Stimulated activated CD8-positive, alpha-beta memory T cell treated with anti-CD3 and anti-CD28 coated beads, Interleukin-12 subunit alpha, Interleukin-12 subunit beta, amount 100 ng/mL, for 1 hour (primary cell): ENCODE measurements around the gene NIPAL4.

Experiments used
- DNase-seq: peaks from one replicate; pipeline ENCODE4 v3.0.0-alpha.2; 2020; ENCODE audit warnings: low read depth

The NIPAL4 gene

DNA sequence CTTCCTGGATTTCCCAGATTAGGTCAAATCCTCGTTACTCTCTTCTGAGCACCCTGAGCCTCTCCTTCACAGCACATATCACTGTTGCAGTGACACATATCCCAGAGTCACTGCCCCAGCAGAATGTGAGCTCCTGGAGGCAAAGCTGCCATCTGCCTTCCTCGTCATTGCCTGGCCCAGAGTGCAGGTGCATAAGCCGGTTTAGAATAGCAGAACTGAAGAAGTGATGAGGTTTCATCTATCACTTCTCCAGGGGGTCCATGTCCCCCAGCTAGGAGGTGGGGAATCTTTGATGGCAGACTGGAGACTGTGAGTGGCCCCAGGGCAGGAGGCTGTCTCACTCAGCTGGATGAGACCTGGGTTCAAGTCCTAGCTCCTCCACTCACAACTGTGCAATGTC is 25.8 kb downstream of the NIPAL4 start:
- DNase-seq: no peak

GRCh38 chr5:157486221-157486681 is 26.2 kb downstream of the NIPAL4 start:
- no peak for DNase-seq

- DNase-seq: no peak
Measured at GRCh38 chr5:157486861-157487260, 26.8 kb downstream of the NIPAL4 start.

GRCh38 chr5:157487358-157487757 is 27.3 kb downstream of the NIPAL4 start:
- DNase-seq: no peak

GRCh38 chr5:157491471-157491995 is 31.5 kb downstream of the NIPAL4 start:
- no peak for DNase-seq

DNA sequence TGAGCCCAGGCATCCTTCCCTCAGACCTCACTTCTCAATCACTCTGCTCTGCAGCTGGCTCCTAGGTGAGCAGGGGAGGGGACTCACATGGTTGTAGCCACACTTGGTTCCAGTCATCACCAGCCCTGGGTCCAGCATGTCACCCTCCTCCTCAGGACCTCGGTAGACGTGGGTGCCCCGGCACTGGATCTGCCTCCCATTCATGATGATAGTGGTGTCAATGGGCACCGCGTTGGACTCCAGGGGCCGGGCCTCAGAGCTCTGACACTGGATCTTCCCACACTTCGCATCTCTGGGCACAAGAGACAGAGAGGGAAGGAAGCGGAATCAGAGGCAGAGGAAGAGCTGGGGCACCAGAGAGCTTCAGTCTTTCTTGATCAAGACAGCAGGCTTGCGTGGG is 32.9 kb downstream of the NIPAL4 start:
- DNase-seq: no peak

GRCh38 chr5:157494178-157494832 is 34.3 kb downstream of the NIPAL4 start:
- DNase-seq: no peak

DNA sequence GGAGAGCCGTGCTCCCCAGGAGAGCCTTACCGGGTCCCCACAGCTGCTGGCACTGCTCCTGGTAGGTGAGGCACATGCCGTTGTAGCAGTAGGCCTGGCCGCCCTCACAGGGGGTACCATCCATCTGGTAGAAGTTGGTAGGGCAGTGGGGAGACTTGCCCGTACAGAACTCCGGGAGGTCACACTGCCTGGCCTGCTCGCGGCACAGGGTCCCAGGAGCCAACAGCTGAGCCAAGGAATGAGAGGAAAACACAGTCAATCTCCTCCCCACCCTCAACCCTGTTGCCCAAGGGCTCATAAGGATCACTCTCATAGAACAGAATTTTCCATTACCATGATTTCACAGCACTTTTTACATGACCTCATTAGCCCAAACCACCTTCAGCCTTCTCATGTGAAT is 36.9 kb downstream of the NIPAL4 start:
- no peak for DNase-seq

- DNase-seq: no peak
Measured at GRCh38 chr5:157497875-157498611, 38.0 kb downstream of the NIPAL4 start.

DNA sequence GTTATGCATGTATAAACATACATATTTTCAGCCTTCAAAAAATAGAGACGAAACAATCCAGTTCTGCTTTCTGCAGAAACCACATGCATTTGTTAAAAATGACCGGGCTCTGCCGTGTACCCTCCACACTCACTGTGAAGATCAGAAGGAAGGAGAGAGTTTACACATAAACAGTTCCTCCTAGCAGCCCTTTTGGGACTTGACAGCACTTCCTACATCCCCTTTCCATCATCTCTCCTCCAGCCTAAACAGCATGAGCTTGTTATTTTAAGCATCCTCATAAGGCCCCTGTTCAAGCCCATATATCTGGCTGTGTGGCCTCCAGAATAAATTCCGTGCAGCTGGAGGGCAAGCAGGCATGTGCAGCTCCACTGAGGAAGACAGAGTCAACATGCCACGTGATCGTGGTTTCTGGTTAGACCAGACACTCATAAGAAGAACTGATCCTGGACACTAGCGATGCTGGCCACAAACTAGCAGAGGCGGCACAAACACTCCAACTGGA is 42.2 kb downstream of the NIPAL4 start:
- no peak for DNase-seq

- DNase-seq: no peak
Measured at GRCh38 chr5:157504053-157504452, 44.0 kb downstream of the NIPAL4 start.

DNA sequence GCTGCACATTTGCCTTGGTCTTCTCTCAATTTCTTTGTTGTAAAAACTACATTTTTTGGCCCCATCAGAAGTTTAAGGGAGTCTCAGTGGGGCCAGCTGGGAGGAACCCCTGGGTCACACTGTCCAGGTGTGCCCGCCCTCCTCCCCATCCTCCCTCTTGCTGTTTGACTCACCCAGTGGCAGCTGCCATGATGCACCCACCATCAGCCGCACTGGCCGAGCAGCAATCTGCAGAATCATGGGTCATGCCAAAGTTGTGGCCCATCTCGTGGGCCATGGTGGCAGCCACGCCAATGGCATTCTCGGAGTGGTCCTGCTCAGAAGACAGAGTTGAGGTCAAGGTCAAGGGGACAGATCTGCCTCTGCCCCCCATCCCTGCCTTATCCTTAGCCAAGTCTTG is 45.5 kb downstream of the NIPAL4 start:
- DNase-seq: no peak

DNA sequence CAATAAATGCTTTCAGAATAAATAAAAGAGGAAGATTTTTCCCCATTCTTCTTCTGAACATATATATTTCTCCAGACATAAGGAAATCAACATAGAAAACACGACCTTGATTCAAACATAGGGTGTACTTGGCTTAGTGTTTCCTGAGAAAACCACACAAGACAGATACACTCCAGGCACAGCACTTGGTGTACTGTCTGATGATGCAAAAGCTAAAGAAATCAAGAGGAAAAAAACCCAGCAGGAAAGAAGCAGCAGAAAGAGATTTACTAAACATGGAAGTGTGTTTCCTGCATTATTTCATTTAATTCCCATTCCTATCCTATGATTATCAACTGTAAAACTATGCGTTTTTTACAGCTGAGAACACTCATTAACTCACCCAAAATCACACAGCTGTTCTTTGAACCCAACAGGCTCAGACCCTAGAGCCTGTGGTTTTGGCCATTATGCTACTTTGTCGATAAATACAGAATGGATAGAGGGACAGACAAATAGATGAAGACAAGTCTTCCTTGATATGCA is 46.1 kb downstream of the NIPAL4 start:
- no peak for DNase-seq

- DNase-seq: no peak
Measured at GRCh38 chr5:157506981-157507780, 47.2 kb downstream of the NIPAL4 start.

- DNase-seq: no peak
Measured at GRCh38 chr5:157509093-157509492, 49.1 kb downstream of the NIPAL4 start.

- DNase-seq: no peak
Measured at GRCh38 chr5:157509587-157509986, 49.6 kb downstream of the NIPAL4 start.

DNA sequence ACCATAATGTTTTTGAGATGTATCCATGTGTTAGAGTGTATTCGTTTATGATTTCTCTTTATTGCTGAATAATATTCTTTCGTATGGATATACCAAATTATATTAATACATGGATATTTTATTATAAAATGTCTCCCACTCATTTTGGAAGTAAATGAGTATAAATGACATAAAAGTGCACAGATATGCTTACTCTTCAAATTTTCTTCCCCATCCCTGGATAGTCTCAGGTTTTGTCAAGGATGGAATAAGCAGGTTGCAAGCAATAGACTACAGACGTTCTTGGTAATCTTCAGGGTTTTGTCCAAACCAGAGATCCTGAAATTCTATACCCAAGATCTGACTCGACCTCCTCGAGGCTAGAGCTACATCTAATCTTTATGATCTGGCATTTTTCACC is 50.7 kb downstream of the NIPAL4 start:
- DNase-seq: no peak

DNA sequence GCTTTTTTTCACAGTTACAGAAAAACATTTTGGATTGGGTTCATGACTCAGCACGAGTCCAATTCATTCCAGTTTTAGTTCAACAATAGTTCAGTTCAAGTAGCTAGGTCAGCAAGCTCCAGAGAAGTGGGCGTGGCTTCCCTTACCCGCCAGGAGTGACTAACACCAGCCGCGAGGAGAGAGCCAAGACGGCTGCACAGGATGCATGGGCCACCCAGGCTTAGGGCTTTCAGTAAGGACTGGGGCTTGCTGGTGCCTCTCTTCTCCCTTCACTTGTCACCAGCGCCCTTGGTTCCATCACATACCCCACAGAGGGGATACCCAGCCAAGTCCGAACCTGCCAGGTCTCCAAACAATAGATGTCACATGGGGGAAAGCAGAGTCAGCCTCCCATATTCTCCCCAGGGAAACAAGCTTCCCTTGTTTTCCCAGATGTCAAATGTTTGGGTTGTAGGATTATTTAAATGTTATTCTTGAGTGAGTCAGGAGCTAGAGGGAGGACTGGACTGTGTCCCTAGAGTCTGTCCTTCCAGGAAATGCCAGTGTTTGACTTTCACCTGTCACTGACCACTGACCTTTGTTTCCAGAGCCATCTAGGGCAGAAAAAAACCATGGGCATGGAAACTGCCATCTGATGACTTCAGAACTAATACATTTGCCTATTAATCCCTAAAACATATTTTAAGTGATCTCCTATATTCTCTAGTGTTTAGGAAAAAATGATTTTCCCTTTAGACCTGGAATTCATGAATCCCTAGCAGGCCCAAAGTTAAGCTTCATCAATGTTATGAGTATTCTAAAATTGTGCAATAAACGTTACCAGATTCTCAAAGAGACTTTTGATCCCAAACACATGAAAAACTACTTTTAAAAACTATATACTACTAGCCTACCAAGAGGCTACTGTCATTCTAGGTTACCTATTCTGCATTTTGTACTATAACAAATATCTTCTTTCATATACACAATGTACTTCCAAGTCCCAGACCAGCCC is 51.9 kb downstream of the NIPAL4 start:
- DNase-seq: no peak

- DNase-seq: no peak
Measured at GRCh38 chr5:157513182-157513581, 53.2 kb downstream of the NIPAL4 start.

DNA sequence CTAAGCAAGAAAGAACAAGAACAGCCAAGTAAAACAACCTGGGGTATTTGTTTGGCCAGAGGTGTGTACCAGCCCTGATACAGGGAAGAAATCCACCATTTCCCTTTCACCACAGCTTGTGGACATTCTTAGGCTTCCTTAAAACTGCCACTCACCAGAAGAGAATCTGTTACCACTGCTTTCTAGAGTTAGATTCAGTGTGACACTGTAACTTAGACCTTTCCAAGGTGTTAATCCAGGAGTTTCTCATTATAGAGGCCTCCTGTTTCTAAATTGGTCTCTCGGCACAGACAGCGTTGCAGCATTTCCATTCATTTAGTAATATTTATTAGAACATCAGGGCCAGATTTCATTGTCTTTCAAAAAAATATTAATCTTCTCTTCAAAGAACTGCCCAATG is 55.0 kb downstream of the NIPAL4 start:
- no peak for DNase-seq

DNA sequence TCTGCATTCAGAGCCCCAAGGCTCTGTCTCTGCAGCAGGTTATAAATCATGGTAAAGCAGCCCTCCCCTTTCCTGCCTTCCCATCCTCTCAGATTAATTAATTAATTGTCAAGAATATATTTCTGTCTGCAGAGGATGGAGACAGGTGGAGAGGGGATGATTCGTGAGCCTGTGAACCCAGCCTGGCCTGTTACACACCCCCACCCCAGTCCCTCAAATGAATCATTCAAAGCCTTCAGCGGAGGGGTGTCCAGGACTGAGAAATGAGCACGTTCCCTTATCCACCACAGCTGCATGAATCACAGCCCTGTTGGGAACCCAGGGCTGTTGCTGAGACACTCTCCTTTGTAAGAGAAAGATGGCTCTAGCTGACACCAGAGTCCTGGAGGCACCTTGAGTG is 56.0 kb downstream of the NIPAL4 start:
- DNase-seq: no peak
